ENCODE results near the gene ZBTB4.
A peak's percentile ranks its signal among the peaks of the same experiment; 100 is the strongest.

The ZBTB4 gene

GRCh38 chr17:7496470-7497183 is 17.2 kb upstream of the ZBTB4 start:
- no peak overlapping the region for H3K4me3 ChIP-seq (replicated peaks; ENCODE audit: low read depth, low read length)
- DNase-seq (ENCODE audit: extremely low read depth, low read depth), result no peak
- TF ChIP-seq, protein P1, sequence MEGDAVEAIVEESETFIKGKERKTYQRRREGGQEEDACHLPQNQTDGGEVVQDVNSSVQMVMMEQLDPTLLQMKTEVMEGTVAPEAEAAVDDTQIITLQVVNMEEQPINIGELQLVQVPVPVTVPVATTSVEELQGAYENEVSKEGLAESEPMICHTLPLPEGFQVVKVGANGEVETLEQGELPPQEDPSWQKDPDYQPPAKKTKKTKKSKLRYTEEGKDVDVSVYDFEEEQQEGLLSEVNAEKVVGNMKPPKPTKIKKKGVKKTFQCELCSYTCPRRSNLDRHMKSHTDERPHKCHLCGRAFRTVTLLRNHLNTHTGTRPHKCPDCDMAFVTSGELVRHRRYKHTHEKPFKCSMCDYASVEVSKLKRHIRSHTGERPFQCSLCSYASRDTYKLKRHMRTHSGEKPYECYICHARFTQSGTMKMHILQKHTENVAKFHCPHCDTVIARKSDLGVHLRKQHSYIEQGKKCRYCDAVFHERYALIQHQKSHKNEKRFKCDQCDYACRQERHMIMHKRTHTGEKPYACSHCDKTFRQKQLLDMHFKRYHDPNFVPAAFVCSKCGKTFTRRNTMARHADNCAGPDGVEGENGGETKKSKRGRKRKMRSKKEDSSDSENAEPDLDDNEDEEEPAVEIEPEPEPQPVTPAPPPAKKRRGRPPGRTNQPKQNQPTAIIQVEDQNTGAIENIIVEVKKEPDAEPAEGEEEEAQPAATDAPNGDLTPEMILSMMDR (IDR thresholded peaks at IDR 0.05; ENCODE audit: low read depth, low read length, missing control alignments), result no peak

- no peak overlapping the region for H3K4me3 ChIP-seq (replicated peaks; ENCODE audit: low read depth, low read length)
- TF ChIP-seq, protein P1 (IDR thresholded peaks at IDR 0.05; ENCODE audit: low read depth, low read length, missing control alignments), result no peak
- no peak for DNase-seq (ENCODE audit: extremely low read depth, low read depth)
Observed at GRCh38 chr17:7495906-7496434, 16.5 kb upstream of the ZBTB4 start.

DNA sequence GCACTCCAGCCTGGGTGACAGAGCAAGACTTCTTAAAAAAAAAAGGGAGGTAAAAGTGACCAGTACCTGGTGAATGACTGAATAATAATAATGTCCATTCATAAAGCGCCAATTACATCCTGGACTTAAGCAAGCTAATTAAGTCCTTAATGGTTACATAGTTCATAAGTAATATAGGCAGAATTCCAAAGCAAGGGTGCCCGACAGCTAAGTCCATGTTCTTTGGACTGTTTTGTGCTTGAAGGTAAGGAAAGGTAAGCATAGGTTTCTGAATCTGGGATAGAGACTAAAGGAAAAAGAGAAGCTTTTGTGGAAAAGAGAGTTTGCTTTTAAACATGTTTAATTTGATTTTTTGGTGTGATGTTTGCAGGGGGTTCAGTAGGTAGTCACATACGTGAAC is 14.5 kb upstream of the ZBTB4 start:
- no peak for DNase-seq (ENCODE audit: extremely low read depth, low read depth)
- TF ChIP-seq, protein P1 (IDR thresholded peaks at IDR 0.05; ENCODE audit: low read depth, low read length, missing control alignments), result no peak
- no peak overlapping the region for H3K4me3 ChIP-seq (replicated peaks; ENCODE audit: low read depth, low read length)

DNA sequence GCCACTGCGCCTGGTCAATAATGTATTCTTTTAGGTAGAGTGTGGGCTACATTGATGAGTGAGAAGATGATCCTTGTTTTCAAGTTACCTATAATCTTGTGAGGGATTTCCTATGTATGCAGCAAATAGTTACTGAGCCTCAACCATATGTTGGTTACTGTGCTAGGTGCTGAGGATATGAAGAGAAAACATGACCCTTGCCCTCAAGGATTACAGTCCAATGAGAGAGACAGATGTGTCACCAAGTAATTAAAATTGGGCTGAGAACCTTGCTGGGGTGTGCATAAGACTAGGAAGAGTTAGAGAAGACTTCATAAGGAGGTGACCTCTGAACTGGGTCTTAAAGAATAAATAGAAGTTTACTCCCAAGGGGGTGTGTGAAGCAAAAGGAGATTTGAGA is 12.2 kb upstream of the ZBTB4 start:
- no peak overlapping the region for H3K4me3 ChIP-seq (replicated peaks; ENCODE audit: low read depth, low read length)
- DNase-seq (ENCODE audit: extremely low read depth, low read depth), result no peak
- TF ChIP-seq, protein P1 (IDR thresholded peaks at IDR 0.05; ENCODE audit: low read depth, low read length, missing control alignments), result no peak

DNA sequence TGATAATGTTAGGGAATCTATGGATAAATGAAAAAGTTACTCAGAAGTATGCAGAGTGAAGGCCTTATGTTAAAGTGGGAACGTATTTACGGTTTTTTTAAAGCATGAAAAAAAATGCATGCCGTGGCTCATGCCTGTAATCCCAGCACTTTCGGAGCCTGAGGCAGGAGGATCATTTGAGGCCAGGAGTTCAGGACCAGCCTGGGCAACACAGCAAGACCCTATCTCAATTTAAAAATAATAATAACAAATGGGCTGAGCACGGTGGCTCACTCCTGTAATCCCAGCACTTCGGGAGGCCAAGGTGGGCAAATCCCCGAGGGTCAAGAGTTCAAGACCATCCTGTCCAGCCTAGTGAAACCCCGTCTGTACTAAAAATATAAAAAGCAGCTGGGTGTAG is 10.7 kb upstream of the ZBTB4 start:
- no peak overlapping the region for H3K4me3 ChIP-seq (replicated peaks; ENCODE audit: low read depth, low read length)
- no peak for DNase-seq (ENCODE audit: extremely low read depth, low read depth)
- TF ChIP-seq, protein P1 (IDR thresholded peaks at IDR 0.05; ENCODE audit: low read depth, low read length, missing control alignments), result no peak

- TF ChIP-seq, protein P1 (IDR thresholded peaks at IDR 0.05; ENCODE audit: low read depth, low read length, missing control alignments), result no peak
- no peak for DNase-seq (ENCODE audit: extremely low read depth, low read depth)
Observed at GRCh38 chr17:7486181-7486580, 6.8 kb upstream of the ZBTB4 start.

More at GRCh38 chr17:7486181-7486580, 6.8 kb upstream of the ZBTB4 start:
- H3K4me3 ChIP-seq (replicated peaks; ENCODE audit: low read depth, low read length), result peak overlapping the region; percentile 71
